SK-N-SH treated with all-trans-retinoic acid at 6 μM for 48 hours (cell line): ENCODE results near the gene RNASE1.
"Not testable (repeated sequence)": the region's sequence is repeated elsewhere in the genome, so short reads cannot be mapped to it uniquely, and the experiment has no call there.

Source experiments
- ATAC-seq: fragments of 200-7000 bp; cut with Tn5 transposase; 3 replicates; pipeline ENCODE4 v1.9.1; 2020; ENCODE audit warnings: mild to moderate bottlenecking, moderate library complexity
- ARNTL ChIP-seq: fragments of 450-650 bp; formaldehyde crosslinking; IDR thresholded peaks from 2 replicates; pipeline ENCODE4 v1.5.0; 2020; ENCODE audit warnings: low read depth, mild to moderate bottlenecking, moderate library complexity, borderline replicate concordance
- BACH2 ChIP-seq: fragments of 250-450 bp; sonication (Bioruptor Pico); IDR thresholded peaks from 2 replicates; pipeline ENCODE4 v1.9.0; 2021; ENCODE audit warnings: mild to moderate bottlenecking, borderline replicate concordance
- ESRRG ChIP-seq: fragments of 250-450 bp; sonication (Bioruptor Pico); IDR thresholded peaks from 2 replicates; pipeline ENCODE4 v1.6.1; 2021; ENCODE audit warnings: mild to moderate bottlenecking
- OSR1 ChIP-seq: fragments of 250-450 bp; sonication (Bioruptor Pico); IDR thresholded peaks from 2 replicates; pipeline ENCODE4 v1.8.0; 2022; ENCODE audit warnings: moderate library complexity, mild to moderate bottlenecking, inconsistent platforms
- RARB ChIP-seq: fragments of 250-450 bp; sonication (Bioruptor Pico); IDR thresholded peaks from 2 replicates; pipeline ENCODE4 v1.8.0; 2021; ENCODE audit warnings: mild to moderate bottlenecking, moderate library complexity
- SNAI2 ChIP-seq: fragments of 250-450 bp; sonication (Bioruptor Pico); IDR thresholded peaks from 2 replicates; pipeline ENCODE4 v1.5.0; 2020; ENCODE audit warnings: mild to moderate bottlenecking, moderate library complexity
- TCF4 ChIP-seq: fragments of 250-450 bp; sonication (Bioruptor Pico); IDR thresholded peaks from 2 replicates; pipeline ENCODE4 v1.8.0; 2021; ENCODE audit warnings: mild to moderate bottlenecking, moderate library complexity, borderline replicate concordance
- ZC3H10 ChIP-seq: fragments of 250-450 bp; sonication (Bioruptor Pico); IDR thresholded peaks from 2 replicates; pipeline ENCODE4 v1.5.1; 2021; ENCODE audit warnings: mild to moderate bottlenecking, moderate library complexity
- ZFP3 ChIP-seq: fragments of 250-450 bp; sonication (Bioruptor Pico); IDR thresholded peaks from 2 replicates; pipeline ENCODE4 v1.5.0; 2020; ENCODE audit warnings: mild to moderate bottlenecking, moderate library complexity
- ZFP30 ChIP-seq: fragments of 450-650 bp; formaldehyde crosslinking; IDR thresholded peaks from 2 replicates; pipeline ENCODE4 v1.5.0; 2022; ENCODE audit warnings: mild to moderate bottlenecking, moderate library complexity
- ZNF565 ChIP-seq: fragments of 450-650 bp; formaldehyde crosslinking; conservative IDR thresholded peaks from 2 replicates; pipeline ENCODE4 v1.5.0; 2020; ENCODE audit warnings: low read depth, mild to moderate bottlenecking, moderate library complexity
- ZNF70 ChIP-seq: fragments of 450-650 bp; formaldehyde crosslinking; IDR thresholded peaks from 2 replicates; pipeline ENCODE4 v1.5.0; 2020; ENCODE audit warnings: mild to moderate bottlenecking, moderate library complexity
- TF ChIP-seq, protein P1 (sequence below): fragments of 250-450 bp; sonication (Bioruptor Pico); IDR thresholded peaks from 2 replicates; pipeline ENCODE4 v1.8.0; 2020; ENCODE audit warnings: mild to moderate bottlenecking, moderate library complexity, borderline replicate concordance
- TF ChIP-seq, protein P2 (sequence below): fragments of 250-450 bp; sonication (Bioruptor Pico); IDR thresholded peaks from 2 replicates; pipeline ENCODE4 v1.5.1; 2021; ENCODE audit warnings: mild to moderate bottlenecking, moderate library complexity
- TF ChIP-seq, protein P3 (sequence below): fragments of 250-450 bp; sonication (Bioruptor Pico); IDR thresholded peaks from 2 replicates; pipeline ENCODE4 v1.5.0; 2020; ENCODE audit warnings: mild to moderate bottlenecking, moderate library complexity
- TF ChIP-seq, protein P4 (sequence below): fragments of 250-450 bp; sonication (Bioruptor Pico); IDR thresholded peaks from 2 replicates; pipeline ENCODE4 v1.5.1; 2020; ENCODE audit warnings: low read depth, mild to moderate bottlenecking, moderate library complexity
- TF ChIP-seq, protein P5 (sequence below): fragments of 250-450 bp; sonication (Bioruptor Pico); IDR thresholded peaks from 2 replicates; pipeline ENCODE4 v1.8.0; 2021; ENCODE audit warnings: low read depth, mild to moderate bottlenecking, moderate library complexity, borderline replicate concordance

Gene RNASE1

DNA sequence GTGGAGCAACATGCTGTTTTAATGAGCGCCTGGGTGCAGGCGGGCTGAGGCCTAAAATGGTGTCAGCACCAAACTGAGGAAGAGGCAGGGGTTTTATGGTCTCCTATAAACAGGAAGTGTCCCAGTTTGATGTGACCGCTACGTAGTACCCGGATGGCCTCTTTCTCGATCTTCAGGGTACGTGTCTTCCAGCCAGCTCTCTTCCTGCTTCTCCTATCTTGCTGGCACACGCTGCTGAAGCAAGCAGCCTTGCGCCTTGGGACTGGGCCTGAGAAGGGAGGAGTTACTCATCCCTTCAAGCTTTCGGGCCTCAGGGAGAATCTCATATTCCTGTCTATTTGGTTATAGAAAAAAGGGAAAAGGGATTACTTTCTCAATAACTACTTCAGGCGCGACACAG is 28.2 kb upstream of the RNASE1 start:
- TF ChIP-seq BACH2 (CRISPR knock-in tag) (no peak), ZNF565 (CRISPR knock-in tag) (no peak), ZFP3 (no peak), ARNTL (CRISPR knock-in tag) (no peak), ZC3H10 (no peak), TCF4 (CRISPR knock-in tag) (no peak), ZFP30 (CRISPR knock-in tag) (no peak)
- TF ChIP-seq, protein P1, sequence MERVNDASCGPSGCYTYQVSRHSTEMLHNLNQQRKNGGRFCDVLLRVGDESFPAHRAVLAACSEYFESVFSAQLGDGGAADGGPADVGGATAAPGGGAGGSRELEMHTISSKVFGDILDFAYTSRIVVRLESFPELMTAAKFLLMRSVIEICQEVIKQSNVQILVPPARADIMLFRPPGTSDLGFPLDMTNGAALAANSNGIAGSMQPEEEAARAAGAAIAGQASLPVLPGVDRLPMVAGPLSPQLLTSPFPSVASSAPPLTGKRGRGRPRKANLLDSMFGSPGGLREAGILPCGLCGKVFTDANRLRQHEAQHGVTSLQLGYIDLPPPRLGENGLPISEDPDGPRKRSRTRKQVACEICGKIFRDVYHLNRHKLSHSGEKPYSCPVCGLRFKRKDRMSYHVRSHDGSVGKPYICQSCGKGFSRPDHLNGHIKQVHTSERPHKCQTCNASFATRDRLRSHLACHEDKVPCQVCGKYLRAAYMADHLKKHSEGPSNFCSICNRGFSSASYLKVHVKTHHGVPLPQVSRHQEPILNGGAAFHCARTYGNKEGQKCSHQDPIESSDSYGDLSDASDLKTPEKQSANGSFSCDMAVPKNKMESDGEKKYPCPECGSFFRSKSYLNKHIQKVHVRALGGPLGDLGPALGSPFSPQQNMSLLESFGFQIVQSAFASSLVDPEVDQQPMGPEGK (CRISPR knock-in tag) = no peak
- TF ChIP-seq, protein P2, sequence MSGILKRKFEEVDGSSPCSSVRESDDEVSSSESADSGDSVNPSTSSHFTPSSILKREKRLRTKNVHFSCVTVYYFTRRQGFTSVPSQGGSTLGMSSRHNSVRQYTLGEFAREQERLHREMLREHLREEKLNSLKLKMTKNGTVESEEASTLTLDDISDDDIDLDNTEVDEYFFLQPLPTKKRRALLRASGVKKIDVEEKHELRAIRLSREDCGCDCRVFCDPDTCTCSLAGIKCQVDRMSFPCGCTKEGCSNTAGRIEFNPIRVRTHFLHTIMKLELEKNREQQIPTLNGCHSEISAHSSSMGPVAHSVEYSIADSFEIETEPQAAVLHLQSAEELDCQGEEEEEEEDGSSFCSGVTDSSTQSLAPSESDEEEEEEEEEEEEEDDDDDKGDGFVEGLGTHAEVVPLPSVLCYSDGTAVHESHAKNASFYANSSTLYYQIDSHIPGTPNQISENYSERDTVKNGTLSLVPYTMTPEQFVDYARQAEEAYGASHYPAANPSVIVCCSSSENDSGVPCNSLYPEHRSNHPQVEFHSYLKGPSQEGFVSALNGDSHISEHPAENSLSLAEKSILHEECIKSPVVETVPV = no peak
- no peak for ATAC-seq

DNA sequence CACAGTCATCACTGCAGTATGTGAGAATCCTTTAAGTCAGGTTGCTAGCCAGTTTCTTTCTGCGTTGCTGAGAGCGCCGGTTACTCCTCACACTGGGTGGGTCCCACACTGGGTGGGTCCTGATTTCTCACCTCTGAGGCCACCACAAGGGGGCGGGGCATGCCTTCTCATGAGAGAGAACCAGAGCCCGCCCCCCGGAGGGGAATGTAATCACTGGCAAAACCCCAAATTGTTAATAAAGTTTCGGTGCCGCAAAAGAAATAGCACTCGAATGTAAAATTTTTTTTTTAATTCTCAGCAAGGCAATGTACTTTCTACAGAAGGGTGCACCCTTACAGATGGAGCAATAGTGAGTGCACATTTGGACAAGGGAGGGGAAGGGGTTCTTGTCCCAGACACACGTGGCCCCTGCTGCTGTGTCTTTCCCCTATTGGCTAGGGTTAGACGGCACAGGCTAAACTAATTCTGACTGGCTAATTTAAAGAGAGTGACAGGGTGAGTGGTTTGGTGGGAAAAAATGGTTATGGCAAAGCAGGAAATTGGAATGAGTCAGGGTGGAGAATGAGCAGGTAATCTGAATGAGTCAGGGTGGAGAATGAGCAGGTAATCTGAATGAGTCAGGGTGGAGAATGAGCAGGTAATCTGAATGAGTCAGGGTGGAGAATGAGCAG is 25.5 kb upstream of the RNASE1 start:
- ATAC-seq = not testable (repeated sequence)

DNA sequence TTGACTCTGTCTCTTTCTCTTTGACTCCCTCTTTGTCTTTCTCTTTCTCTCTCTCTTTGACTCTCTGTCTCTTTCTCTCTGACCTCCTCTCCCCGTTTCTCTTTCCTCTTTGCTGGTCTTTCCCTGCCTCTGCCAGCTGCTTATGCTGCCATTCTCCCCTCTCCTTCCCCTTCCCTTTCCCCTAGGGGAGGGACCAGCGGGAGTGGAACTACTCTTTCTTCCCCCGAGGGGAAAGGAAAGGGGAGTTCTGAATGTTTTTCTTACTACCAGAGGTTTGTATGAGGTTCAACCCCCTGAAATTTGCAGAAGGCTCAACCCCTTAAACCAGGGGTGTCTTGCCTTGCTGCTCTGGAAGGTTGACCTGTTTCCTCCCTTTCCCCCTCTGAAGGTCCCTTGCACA is 24.7 kb upstream of the RNASE1 start:
- ATAC-seq = no peak
- TF ChIP-seq ZFP30 (CRISPR knock-in tag) (no peak), SNAI2 (CRISPR knock-in tag) (no peak), RARB (CRISPR knock-in tag) (no peak), ESRRG (CRISPR knock-in tag) (no peak), ZNF70 (CRISPR knock-in tag) (no peak)
- TF ChIP-seq, protein P3, sequence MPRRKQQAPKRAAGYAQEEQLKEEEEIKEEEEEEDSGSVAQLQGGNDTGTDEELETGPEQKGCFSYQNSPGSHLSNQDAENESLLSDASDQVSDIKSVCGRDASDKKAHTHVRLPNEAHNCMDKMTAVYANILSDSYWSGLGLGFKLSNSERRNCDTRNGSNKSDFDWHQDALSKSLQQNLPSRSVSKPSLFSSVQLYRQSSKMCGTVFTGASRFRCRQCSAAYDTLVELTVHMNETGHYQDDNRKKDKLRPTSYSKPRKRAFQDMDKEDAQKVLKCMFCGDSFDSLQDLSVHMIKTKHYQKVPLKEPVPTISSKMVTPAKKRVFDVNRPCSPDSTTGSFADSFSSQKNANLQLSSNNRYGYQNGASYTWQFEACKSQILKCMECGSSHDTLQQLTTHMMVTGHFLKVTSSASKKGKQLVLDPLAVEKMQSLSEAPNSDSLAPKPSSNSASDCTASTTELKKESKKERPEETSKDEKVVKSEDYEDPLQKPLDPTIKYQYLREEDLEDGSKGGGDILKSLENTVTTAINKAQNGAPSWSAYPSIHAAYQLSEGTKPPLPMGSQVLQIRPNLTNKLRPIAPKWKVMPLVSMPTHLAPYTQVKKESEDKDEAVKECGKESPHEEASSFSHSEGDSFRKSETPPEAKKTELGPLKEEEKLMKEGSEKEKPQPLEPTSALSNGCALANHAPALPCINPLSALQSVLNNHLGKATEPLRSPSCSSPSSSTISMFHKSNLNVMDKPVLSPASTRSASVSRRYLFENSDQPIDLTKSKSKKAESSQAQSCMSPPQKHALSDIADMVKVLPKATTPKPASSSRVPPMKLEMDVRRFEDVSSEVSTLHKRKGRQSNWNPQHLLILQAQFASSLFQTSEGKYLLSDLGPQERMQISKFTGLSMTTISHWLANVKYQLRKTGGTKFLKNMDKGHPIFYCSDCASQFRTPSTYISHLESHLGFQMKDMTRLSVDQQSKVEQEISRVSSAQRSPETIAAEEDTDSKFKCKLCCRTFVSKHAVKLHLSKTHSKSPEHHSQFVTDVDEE (CRISPR knock-in tag) = no peak
- TF ChIP-seq, protein P4, sequence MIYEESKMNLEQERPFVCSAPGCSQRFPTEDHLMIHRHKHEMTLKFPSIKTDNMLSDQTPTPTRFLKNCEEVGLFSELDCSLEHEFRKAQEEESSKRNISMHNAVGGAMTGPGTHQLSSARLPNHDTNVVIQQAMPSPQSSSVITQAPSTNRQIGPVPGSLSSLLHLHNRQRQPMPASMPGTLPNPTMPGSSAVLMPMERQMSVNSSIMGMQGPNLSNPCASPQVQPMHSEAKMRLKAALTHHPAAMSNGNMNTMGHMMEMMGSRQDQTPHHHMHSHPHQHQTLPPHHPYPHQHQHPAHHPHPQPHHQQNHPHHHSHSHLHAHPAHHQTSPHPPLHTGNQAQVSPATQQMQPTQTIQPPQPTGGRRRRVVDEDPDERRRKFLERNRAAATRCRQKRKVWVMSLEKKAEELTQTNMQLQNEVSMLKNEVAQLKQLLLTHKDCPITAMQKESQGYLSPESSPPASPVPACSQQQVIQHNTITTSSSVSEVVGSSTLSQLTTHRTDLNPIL (CRISPR knock-in tag) = no peak

DNA sequence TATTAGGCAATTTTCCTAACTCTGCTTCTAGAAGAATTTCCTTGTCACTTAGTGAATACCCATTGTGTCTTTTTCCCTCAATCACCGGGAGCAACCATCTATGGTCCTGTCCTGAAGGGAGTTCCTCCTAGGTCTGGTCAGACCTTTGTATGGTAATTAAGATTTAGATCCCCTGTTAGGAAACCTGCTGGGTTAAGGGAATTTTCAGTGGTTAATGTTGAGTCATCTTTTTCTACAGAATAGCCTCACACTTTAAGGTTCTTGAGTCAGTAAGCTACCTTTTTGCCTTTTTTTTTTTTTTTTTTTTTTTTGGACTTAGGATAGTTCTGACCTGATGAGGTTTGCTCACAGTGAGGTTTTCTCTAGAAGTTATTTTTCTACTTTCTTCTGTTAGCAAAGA is 24.0 kb upstream of the RNASE1 start:
- not testable (repeated sequence) for ATAC-seq

DNA sequence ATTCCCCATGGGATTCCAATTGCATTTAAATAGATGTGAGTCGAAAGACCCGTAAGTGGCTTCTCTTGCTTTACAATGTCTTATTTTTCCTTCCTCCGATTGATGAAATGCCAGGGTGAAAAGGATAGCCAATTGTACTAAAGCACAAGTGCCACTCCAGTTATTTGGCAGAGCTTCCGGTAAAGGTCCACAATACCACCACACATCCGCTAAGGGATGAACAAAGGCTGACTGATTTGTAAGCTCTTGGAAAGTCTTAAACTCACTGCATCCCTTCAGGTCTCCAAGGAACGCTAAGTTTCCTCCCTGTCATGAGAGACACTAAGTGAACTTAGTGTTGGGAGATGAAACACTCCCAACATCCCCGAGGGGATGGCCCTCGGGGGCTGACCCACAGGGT is 21.2 kb upstream of the RNASE1 start:
- no peak for ATAC-seq
- TF ChIP-seq, protein P4 (CRISPR knock-in tag) = no peak
- TF ChIP-seq, protein P5, sequence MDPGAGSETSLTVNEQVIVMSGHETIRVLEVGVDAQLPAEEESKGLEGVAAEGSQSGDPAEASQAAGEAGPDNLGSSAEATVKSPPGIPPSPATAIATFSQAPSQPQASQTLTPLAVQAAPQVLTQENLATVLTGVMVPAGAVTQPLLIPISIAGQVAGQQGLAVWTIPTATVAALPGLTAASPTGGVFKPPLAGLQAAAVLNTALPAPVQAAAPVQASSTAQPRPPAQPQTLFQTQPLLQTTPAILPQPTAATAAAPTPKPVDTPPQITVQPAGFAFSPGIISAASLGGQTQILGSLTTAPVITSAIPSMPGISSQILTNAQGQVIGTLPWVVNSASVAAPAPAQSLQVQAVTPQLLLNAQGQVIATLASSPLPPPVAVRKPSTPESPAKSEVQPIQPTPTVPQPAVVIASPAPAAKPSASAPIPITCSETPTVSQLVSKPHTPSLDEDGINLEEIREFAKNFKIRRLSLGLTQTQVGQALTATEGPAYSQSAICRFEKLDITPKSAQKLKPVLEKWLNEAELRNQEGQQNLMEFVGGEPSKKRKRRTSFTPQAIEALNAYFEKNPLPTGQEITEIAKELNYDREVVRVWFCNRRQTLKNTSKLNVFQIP = no peak
- TF ChIP-seq ZFP30 (CRISPR knock-in tag) = no peak
- no peak for TF ChIP-seq RARB (CRISPR knock-in tag)
- TF ChIP-seq, protein P3 (CRISPR knock-in tag) = no peak
- no peak for TF ChIP-seq OSR1 (CRISPR knock-in tag)
- no peak for TF ChIP-seq ZNF70 (CRISPR knock-in tag)
- TF ChIP-seq TCF4 (CRISPR knock-in tag) = no peak
- TF ChIP-seq ESRRG (CRISPR knock-in tag) = no peak
- TF ChIP-seq BACH2 (CRISPR knock-in tag) = no peak
- no peak for TF ChIP-seq ZNF565 (CRISPR knock-in tag)
